Kidney tubule cell (primary cell): ENCODE data around the gene PEX10.

Experiments
- DNase-seq: peaks from one replicate; pipeline ENCODE4 v3.0.0-alpha.2; 2018; ENCODE audit warnings: low spot score

The PEX10 gene

GRCh38 chr1:2374252-2375155, 37.9 kb downstream of the PEX10 start:
- no peak for DNase-seq

GRCh38 chr1:2373551-2374251, 38.7 kb downstream of the PEX10 start:
- DNase-seq: no peak

- peak; percentile 13 for DNase-seq
Measured at GRCh38 chr1:2372551-2373490, 39.5 kb downstream of the PEX10 start.

GRCh38 chr1:2368053-2368744, 44.2 kb downstream of the PEX10 start:
- DNase-seq: no peak

GRCh38 chr1:2363847-2364513, 48.4 kb downstream of the PEX10 start:
- no peak for DNase-seq

GRCh38 chr1:2360588-2361364, 51.6 kb downstream of the PEX10 start:
- no peak for DNase-seq

GRCh38 chr1:2358651-2359640, 53.4 kb downstream of the PEX10 start:
- DNase-seq: no peak

GRCh38 chr1:2358072-2358471, 54.3 kb downstream of the PEX10 start:
- no peak for DNase-seq

- DNase-seq: no peak
Measured at GRCh38 chr1:2356911-2357845, 55.2 kb downstream of the PEX10 start.

GRCh38 chr1:2356401-2356800, 56.0 kb downstream of the PEX10 start:
- no peak for DNase-seq

GRCh38 chr1:2355373-2356261, 56.7 kb downstream of the PEX10 start:
- DNase-seq: no peak

- no peak for DNase-seq
Measured at GRCh38 chr1:2354511-2355372, 57.6 kb downstream of the PEX10 start.
